GM12801 (cell line): ENCODE results near the gene OR51F2.

Experiments
- TF ChIP-seq, protein P1 (sequence below): IDR thresholded peaks from one replicate; pipeline ENCODE4 v1.5.1; 2011; ENCODE audit warnings: control low read depth; ENCODE audit not compliant: insufficient read length; ENCODE audit errors: extremely low read depth

OR51F2 gene

DNA sequence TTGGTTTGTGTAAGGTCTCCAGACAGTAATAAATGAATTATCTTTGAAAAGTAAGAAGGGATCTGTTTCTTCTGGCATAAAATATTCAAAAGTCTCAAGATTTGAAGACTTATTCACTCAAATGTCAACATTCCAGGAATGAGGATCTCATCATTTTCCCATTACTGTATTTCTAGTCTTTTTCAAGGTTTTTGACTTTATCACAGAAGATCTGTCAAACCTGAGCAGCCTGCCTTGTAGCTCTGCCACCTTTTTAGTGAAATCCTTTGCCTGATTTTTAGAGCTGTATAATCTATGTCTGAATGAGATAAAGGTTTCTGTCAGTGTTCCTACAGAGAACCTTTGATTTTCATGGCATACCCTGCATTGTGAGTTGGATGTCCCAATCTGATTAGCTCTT is 4.0 kb downstream of the OR51F2 start:
- TF ChIP-seq, protein P1, sequence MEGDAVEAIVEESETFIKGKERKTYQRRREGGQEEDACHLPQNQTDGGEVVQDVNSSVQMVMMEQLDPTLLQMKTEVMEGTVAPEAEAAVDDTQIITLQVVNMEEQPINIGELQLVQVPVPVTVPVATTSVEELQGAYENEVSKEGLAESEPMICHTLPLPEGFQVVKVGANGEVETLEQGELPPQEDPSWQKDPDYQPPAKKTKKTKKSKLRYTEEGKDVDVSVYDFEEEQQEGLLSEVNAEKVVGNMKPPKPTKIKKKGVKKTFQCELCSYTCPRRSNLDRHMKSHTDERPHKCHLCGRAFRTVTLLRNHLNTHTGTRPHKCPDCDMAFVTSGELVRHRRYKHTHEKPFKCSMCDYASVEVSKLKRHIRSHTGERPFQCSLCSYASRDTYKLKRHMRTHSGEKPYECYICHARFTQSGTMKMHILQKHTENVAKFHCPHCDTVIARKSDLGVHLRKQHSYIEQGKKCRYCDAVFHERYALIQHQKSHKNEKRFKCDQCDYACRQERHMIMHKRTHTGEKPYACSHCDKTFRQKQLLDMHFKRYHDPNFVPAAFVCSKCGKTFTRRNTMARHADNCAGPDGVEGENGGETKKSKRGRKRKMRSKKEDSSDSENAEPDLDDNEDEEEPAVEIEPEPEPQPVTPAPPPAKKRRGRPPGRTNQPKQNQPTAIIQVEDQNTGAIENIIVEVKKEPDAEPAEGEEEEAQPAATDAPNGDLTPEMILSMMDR: no peak

DNA sequence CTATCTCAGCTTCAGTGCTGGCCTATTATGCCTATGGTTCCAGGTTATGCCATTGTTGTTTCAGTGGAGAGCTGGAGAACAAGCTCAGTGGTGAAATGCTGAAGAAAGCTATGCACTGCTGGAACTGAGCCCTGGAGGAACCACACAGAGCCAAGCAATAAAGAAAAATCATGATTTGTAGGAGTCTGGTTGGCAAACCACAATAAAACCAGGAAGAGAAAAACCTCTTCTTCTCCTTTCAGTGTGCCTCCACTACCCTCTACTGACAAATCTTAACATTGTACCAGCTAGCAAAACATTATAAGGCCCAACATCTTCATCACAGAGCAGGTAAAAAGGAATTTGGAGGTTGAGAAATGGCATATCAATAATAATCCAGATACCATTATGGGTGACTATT is 5.3 kb downstream of the OR51F2 start:
- TF ChIP-seq, protein P1: no peak

DNA sequence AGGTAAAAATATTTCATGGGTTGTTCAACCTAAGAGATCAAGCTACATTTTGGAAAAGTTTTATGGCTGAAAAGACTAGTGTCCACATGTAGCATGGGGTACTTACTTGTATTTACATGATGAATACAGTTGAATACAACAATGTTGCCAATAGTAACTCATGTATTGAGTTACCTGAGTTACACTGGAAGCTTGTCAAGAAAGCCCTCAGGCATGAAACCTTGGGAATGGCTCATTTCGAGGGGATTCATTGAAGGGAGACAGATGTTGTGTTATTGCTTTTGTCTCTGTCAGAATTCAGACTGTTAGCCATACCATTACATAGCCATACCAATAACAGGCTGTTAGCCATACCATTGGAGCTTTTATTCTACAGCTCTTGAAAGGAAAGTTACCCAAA is 9.2 kb downstream of the OR51F2 start:
- TF ChIP-seq, protein P1: no peak

DNA sequence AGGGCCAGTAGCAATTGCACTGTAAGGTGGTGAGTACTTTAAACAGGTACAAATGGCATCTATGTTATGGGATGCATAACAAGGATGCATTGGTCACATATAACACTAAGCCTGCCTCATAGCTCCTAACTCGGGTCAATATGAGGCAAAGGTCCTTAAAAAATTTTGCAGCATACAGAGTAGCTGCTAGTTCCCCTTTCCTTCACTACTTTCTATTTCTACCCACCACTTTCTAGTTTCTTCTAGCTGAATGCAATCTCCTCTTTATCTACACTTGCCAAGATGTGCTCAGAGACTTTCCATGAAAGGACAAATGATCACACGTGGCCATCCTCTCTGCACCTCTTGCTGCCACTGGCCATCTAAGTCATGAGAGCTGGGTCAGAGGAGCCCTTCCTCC is 9.8 kb downstream of the OR51F2 start:
- TF ChIP-seq, protein P1: no peak

DNA sequence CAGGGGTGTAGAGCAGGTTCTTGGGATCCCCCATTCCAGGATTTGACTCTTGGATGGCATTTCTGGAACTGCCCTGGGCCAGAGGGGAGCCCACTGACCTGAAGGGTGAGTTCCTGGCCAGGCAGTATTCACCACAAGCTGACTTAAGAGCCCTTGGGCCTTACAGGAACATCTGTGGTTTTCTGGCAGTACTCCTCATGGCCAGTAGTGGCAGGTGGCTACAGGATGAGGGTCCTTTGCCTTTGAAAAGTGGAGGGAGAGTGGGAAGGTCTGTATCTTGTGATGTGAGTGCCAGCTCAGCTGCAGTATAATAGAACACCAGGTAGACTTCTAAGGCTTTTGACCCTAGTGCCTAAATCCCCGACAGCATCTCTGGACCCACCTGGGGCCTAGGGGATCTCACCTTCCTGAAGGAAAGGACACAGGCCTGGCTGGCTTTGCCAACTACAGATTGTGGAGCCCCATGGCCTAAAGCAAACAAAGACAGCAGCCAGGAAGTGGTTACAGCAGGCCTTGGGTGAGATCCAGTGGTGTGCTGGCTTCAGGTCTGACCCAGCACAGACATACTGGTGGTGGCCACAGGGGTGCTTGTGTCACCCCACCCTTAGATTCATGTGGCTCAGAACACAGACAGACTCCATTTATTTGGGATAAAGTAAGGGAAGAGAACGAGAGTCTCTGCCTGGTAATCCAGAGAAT is 18.9 kb downstream of the OR51F2 start:
- TF ChIP-seq, protein P1: no peak

DNA sequence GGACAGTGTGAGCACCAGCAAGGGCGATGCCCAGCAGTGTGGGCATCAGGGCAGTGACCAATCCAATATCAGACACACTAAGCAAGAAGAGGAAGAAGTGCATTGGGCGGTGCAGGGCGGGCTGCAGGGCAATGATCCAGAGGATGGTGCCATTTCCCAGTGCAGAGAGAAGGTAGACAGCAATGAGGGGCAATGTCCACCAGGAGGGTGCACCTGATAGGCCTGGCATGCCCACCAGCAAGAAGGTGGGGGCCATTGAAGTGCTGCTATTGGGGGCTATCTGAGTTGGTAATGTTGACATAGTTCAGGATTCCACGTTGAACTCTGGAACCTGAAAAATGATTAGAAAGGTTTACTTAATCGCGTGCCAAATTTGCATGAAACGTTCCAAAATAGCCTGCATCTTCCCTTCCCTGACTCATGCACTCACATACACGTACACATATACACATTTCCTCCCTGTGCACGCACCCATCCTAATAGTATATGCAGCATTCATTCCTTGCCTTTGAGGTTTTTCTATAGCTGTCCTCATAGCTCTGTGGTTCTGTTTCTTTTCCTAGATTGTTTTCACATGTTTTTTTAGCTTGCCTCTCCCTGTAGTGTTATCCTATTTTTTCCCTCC is 27.9 kb downstream of the OR51F2 start, which contains the start of gene OR51S1:
TSS of gene OR51S1 (minus strand) at position 301 of the 625 bp plus-strand sequence. CDS start at position 301, 0 bp downstream.
- TF ChIP-seq, protein P1: no peak

DNA sequence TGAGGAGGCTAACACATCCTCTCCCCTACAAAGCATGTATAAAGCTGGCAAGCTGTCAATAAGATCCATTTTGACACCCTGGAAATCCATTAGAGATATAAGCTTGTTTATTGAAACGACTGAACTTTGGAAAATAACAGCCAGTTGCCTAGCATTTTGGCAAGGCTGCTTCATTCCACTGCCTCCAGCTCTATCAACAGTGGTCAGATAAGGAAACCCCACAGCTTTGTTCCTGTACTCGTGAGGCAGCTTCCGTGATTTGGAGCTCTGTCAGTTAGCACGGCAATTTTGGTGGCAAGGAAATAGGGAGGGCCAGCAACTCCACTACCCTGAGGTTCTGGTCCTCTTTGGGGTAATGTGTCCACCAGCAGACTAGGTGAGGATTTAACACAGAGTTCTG is 29.9 kb downstream of the OR51F2 start:
- TF ChIP-seq, protein P1: no peak
